Neural cell (in vitro differentiated cells): ENCODE measurements around the gene FGF1. TPM values are rescaled to one million over a fixed set of nuclear protein-coding genes. Genes with fewer than 3 reads are reported as not detected.

Experiments used
- H2AFZ ChIP-seq: fragments of 200-600, 300-800 bp; sonication (generic), shearing (Covaris generic); 2 replicates; pipeline ENCODE4 v1.6.0; 2014; ENCODE audit warnings: low read depth, mild to moderate bottlenecking, antibody characterized with exemption, low read length, moderate library complexity
- H3F3A ChIP-seq: fragments of 200-600 bp; shearing (Covaris generic); 2 replicates; pipeline ENCODE4 v1.6.1; 2016; ENCODE audit warnings: mild to moderate bottlenecking, moderate library complexity, mixed read lengths, antibody characterized with exemption, low read length; ENCODE audit not compliant: insufficient read depth, poor library complexity, severe bottlenecking
- H3K27ac ChIP-seq: fragments of 200-600, 300-800 bp; sonication (generic), shearing (Covaris generic); 2 replicates; pipeline ENCODE4 v1.5.1; 2014; ENCODE audit warnings: mild to moderate bottlenecking, low read length, moderate library complexity
- H3K27me3 ChIP-seq: fragments of 300-800, 200-600 bp; sonication (generic), shearing (Covaris generic); 2 replicates; pipeline ENCODE4 v1.6.0; 2014; ENCODE audit warnings: mild to moderate bottlenecking, low read depth, low read length, moderate library complexity; ENCODE audit not compliant: insufficient read depth
- H3K36me3 ChIP-seq: fragments of 300-800, 200-600 bp; sonication (generic), shearing (Covaris generic); 2 replicates; pipeline ENCODE4 v1.5.1; 2014; ENCODE audit warnings: mild to moderate bottlenecking, antibody characterized with exemption, low read length, moderate library complexity; ENCODE audit not compliant: insufficient read depth
- H3K4me2 ChIP-seq: fragments of 300-800, 200-600 bp; sonication (generic), shearing (Covaris generic); 2 replicates; pipeline ENCODE4 v1.6.0; 2014; ENCODE audit warnings: mild to moderate bottlenecking, low read length
- H3K4me3 ChIP-seq: fragments of 300-800, 200-600 bp; sonication (generic), shearing (Covaris generic); 2 replicates; pipeline ENCODE4 v1.5.1; 2014; ENCODE audit warnings: mild to moderate bottlenecking, low read length, moderate library complexity
- H3K79me2 ChIP-seq: fragments of 200-600 bp; shearing (Covaris generic); replicated peaks from 2 replicates; pipeline ENCODE4 v1.6.0; 2014; ENCODE audit warnings: mild to moderate bottlenecking, low read length, moderate library complexity; ENCODE audit not compliant: insufficient read depth
- H3K9ac ChIP-seq: fragments of 300-800, 200-600 bp; sonication (generic), shearing (Covaris generic); 2 replicates; pipeline ENCODE4 v1.6.1; 2016; ENCODE audit warnings: mild to moderate bottlenecking, low read length, mixed read lengths
- H3K9me2 ChIP-seq: fragments of 200-600 bp; shearing (Covaris generic); 2 replicates; pipeline ENCODE4 v1.6.1; 2016; ENCODE audit warnings: mild to moderate bottlenecking, low read length, mixed read lengths; ENCODE audit not compliant: insufficient read depth
- H3K9me3 ChIP-seq: fragments of 200-600, 300-800 bp; sonication (generic), shearing (Covaris generic); 2 replicates; pipeline ENCODE4 v1.6.1; 2016; ENCODE audit warnings: mild to moderate bottlenecking, mixed run types, low read length, moderate library complexity, mixed read lengths
- H4K20me1 ChIP-seq: fragments of 200-600 bp; shearing (Covaris generic); 2 replicates; pipeline ENCODE4 v1.6.1; 2016; ENCODE audit warnings: mild to moderate bottlenecking, mixed run types; ENCODE audit not compliant: insufficient read depth
- CTCF ChIP-seq: fragments of 450-650 bp; IDR thresholded peaks from 2 replicates; pipeline ENCODE4 v1.5.1; 2014; ENCODE audit warnings: antibody characterized with exemption, mild to moderate bottlenecking, moderate library complexity; ENCODE audit not compliant: poor library complexity, severe bottlenecking
- EP300 ChIP-seq: fragments of 450-650 bp; conservative IDR thresholded peaks from 2 replicates; pipeline ENCODE4 v1.6.1; 2014; ENCODE audit warnings: antibody characterized with exemption, mild to moderate bottlenecking, moderate library complexity; ENCODE audit not compliant: poor library complexity, severe bottlenecking
- EZH2 ChIP-seq: fragments of 200-600, 300-800 bp; shearing (Covaris generic), sonication (generic); IDR thresholded peaks from 2 replicates; pipeline ENCODE4 v1.6.1; 2014; ENCODE audit warnings: antibody characterized with exemption, low read length, borderline replicate concordance, mild to moderate bottlenecking; ENCODE audit not compliant: insufficient read depth, poor library complexity, severe bottlenecking
- MXI1 ChIP-seq: fragments of 450-650 bp; conservative IDR thresholded peaks from 2 replicates; pipeline ENCODE4 v1.6.1; 2014; ENCODE audit warnings: antibody characterized with exemption, mild to moderate bottlenecking; ENCODE audit not compliant: poor library complexity, severe bottlenecking
- POLR2AphosphoS5 ChIP-seq: IDR thresholded peaks from 2 replicates; pipeline ENCODE4 v1.6.1; 2012
- RAD21 ChIP-seq: fragments of 450-650 bp; conservative IDR thresholded peaks from 2 replicates; pipeline ENCODE4 v1.6.1; 2014; ENCODE audit warnings: antibody characterized with exemption, mild to moderate bottlenecking, moderate library complexity
- REST ChIP-seq: IDR thresholded peaks from 2 replicates; pipeline ENCODE4 v1.6.1; 2012; ENCODE audit warnings: borderline replicate concordance
- SMC3 ChIP-seq: fragments of 450-650 bp; conservative IDR thresholded peaks from 2 replicates; pipeline ENCODE4 v1.6.1; 2014; ENCODE audit warnings: antibody characterized with exemption, mild to moderate bottlenecking, moderate library complexity; ENCODE audit not compliant: poor library complexity
- TAF1 ChIP-seq: IDR thresholded peaks from 2 replicates; pipeline ENCODE4 v1.6.1; 2012; ENCODE audit warnings: low read depth
- polyA plus RNA-seq: library from polyadenylated mRNA; depleted of rRNA; stranded (reverse); fragments of >200 nt; gene quantifications from 2 replicates; pipeline ENCODE4 v1.2.3, GENCODE V29; 2014

The FGF1 gene
- polyA plus RNA-seq, 1 donor from 2014 or later: not detected

- no peaks in the 10 kb centered on the region for H3K9me2 ChIP-seq
- no peaks in the 10 kb centered on the region for H3K9me3 ChIP-seq
- H3K79me2 ChIP-seq: no peaks in the 10 kb centered on the region
- no peaks in the 10 kb centered on the region for H3K36me3 ChIP-seq
- H4K20me1 ChIP-seq: no peaks in the 10 kb centered on the region
- no peak overlapping the region for H2AFZ ChIP-seq
- H3F3A ChIP-seq: no peaks in the 10 kb centered on the region
- TF ChIP-seq EZH2: no peak
- TF ChIP-seq REST: no peak
- TF ChIP-seq SMC3: no peak
- no peak for TF ChIP-seq TAF1
- no peak for TF ChIP-seq CTCF
- TF ChIP-seq POLR2AphosphoS5: no peak
- no peak for TF ChIP-seq RAD21
- no peak for TF ChIP-seq EP300
- no peak for TF ChIP-seq MXI1
- H3K4me3 ChIP-seq: no peak overlapping the region
- no peak overlapping the region for H3K27ac ChIP-seq
- H3K9ac ChIP-seq: no peak overlapping the region
- no peaks in the 10 kb centered on the region for H3K27me3 ChIP-seq
- no peak overlapping the region for H3K4me2 ChIP-seq
Measured at GRCh38 chr5:142627383-142628217, 58.3 kb downstream of the FGF1 start.

GRCh38 chr5:142626786-142627185 lies 59.1 kb downstream of the FGF1 start:
- Histone ChIP-seq H3K36me3 (no peaks in the 10 kb centered on the region), H3K27ac (no peak overlapping the region), H3K4me3 (no peak overlapping the region), H3F3A (no peaks in the 10 kb centered on the region), H3K9me3 (no peaks in the 10 kb centered on the region), H3K79me2 (no peaks in the 10 kb centered on the region), H4K20me1 (no peaks in the 10 kb centered on the region), H2AFZ (no peak overlapping the region), H3K9me2 (no peaks in the 10 kb centered on the region), H3K4me2 (no peak overlapping the region), H3K9ac (no peak overlapping the region), H3K27me3 (no peaks in the 10 kb centered on the region)
- TF ChIP-seq POLR2AphosphoS5 (no peak), RAD21 (no peak), SMC3 (no peak), CTCF (no peak), EZH2 (no peak), TAF1 (no peak), MXI1 (no peak), EP300 (no peak), REST (no peak)
